ENCODE measurements around the gene GAS2L2. TPM values are rescaled to one million over a fixed set of nuclear protein-coding genes. Genes with fewer than 3 reads are reported as not detected.
A peak's percentile ranks its signal among the peaks of the same experiment; 100 is the strongest.

The GAS2L2 gene
- polyA plus RNA-seq, 1 donor (not counting 4 experiments of a cell fraction or from before 2014, with no cell fraction given) = 0.05 TPM

DNA sequence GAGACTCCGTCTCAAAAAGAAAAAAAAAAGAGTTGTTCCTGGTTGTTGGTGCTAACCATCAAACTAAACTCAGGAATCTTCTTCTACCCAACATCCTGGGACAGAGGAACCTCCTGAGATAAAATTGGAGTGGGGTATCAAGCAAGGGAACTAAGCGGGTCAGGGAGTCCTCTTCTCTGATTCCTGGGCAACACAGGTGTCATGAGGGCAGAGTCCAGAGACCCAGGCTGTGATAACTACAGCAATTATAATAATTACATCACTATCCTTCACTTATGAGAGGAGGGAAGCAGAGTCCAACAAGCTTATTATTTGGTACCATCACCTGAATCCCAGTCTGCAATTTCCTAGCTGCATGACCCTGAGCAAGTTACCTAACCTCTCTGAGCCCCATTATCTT, 15.8 kb upstream of the GAS2L2 start:
- H4K20me1 ChIP-seq (ENCODE audit: control insufficient read depth, extremely low read depth, insufficient read depth, low read length) = no peaks in the 10 kb centered on the region
- no peaks in the 10 kb centered on the region for H3K9me1 ChIP-seq (ENCODE audit: control insufficient read depth, extremely low read depth, insufficient read depth, low read length)
- H3K27ac ChIP-seq (ENCODE audit: control insufficient read depth, insufficient read depth, low read length) = no peak overlapping the region
- no peak overlapping the region for H3K4me3 ChIP-seq (ENCODE audit: control insufficient read depth in 2 of 3, extremely low read depth in 1 of 3, insufficient read depth in 2 of 3, low read depth in 1 of 3, low read length in 3 of 3)
- FAIRE-seq (no peak), DNase-seq (ENCODE audit: low read depth, low spot score) (no peak)
- no peak overlapping the region for H2AFZ ChIP-seq (ENCODE audit: control insufficient read depth, low read length)
- dilution Hi-C loops (cut with MboI; ENCODE audit: extremely low pct_ligation_motif_present, low sequenced_read_pairs) = no loop called here
- H3K27me3 ChIP-seq (ENCODE audit: control insufficient read depth, extremely low read depth, insufficient read depth, low read length) = no peaks in the 10 kb centered on the region
- peaks cover 0 to 3% of the 10 kb centered on the region in 2 experiments for H3K36me3 ChIP-seq (ENCODE audit: control insufficient read depth in 2 of 2, extremely low read depth in 1 of 2, insufficient read depth in 2 of 2, low read length in 2 of 2)
- H3K9ac ChIP-seq (ENCODE audit: control insufficient read depth, extremely low read depth, insufficient read depth, low read length) = no peak overlapping the region
- H3K4me1 ChIP-seq (ENCODE audit: control insufficient read depth, extremely low read depth, insufficient read depth, low read length) = peaks cover 6% of the 10 kb centered on the region
- no peak overlapping the region for H3K4me2 ChIP-seq (ENCODE audit: control insufficient read depth, extremely low read depth, insufficient read depth, low read depth, low read length)
- H3K9me3 ChIP-seq (ENCODE audit: control insufficient read depth, low read depth, low read length) = no peaks in the 10 kb centered on the region
- H3K79me2 ChIP-seq (ENCODE audit: control insufficient read depth, insufficient read depth, low read length) = no peaks in the 10 kb centered on the region
- TF ChIP-seq, protein P1, sequence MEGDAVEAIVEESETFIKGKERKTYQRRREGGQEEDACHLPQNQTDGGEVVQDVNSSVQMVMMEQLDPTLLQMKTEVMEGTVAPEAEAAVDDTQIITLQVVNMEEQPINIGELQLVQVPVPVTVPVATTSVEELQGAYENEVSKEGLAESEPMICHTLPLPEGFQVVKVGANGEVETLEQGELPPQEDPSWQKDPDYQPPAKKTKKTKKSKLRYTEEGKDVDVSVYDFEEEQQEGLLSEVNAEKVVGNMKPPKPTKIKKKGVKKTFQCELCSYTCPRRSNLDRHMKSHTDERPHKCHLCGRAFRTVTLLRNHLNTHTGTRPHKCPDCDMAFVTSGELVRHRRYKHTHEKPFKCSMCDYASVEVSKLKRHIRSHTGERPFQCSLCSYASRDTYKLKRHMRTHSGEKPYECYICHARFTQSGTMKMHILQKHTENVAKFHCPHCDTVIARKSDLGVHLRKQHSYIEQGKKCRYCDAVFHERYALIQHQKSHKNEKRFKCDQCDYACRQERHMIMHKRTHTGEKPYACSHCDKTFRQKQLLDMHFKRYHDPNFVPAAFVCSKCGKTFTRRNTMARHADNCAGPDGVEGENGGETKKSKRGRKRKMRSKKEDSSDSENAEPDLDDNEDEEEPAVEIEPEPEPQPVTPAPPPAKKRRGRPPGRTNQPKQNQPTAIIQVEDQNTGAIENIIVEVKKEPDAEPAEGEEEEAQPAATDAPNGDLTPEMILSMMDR (optimal IDR thresholded peaks at IDR 0.05 in 1 of 3, IDR thresholded peaks at IDR 0.05 in 1 of 3, conservative IDR thresholded peaks at IDR 0.05 in 1 of 3; ENCODE audit: extremely low read depth in 1 of 3, insufficient read depth in 2 of 3, low read length in 3 of 3) = no peak
- TF ChIP-seq EZH2 (IDR thresholded peaks at IDR 0.05; ENCODE audit: low read length) = no peak

DNA sequence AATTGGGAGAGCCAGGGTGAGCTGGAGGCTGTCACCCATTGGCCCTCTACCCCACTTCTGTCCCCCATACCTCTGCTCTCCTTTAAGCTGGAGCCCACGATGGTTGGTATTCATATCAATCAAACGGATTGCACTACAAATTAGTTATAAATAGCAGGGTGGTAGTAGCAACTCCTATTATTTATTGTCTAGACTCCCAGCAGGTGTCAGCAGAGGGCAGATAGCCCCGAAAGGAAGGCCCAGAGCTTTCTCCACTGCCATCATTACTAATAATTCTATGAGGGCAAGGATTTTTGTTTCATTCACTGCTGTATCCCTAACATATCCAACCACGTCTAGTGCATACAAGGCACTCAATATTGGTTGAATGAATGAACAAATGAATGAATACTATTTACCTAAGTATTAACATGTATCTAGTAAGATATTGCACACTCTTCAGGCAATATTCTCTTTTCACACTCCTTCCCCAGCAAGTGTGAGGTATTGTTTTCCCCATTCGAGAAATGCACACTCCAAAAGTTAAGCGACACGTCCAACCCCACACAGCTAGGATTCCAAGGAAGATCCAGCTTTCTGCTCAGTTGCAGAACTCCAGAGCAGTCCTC, 14.0 kb upstream of the GAS2L2 start:
- Histone ChIP-seq H3K4me3 (ENCODE audit: control insufficient read depth in 2 of 3, extremely low read depth in 1 of 3, insufficient read depth in 2 of 3, low read depth in 1 of 3, low read length in 3 of 3) (no peak overlapping the region), H3K9me3 (ENCODE audit: control insufficient read depth, low read depth, low read length) (no peaks in the 10 kb centered on the region), H4K20me1 (ENCODE audit: control insufficient read depth, extremely low read depth, insufficient read depth, low read length) (no peaks in the 10 kb centered on the region), H3K9ac (ENCODE audit: control insufficient read depth, extremely low read depth, insufficient read depth, low read length) (no peak overlapping the region), H3K79me2 (ENCODE audit: control insufficient read depth, insufficient read depth, low read length) (no peaks in the 10 kb centered on the region), H2AFZ (ENCODE audit: control insufficient read depth, low read length) (no peak overlapping the region), H3K27ac (ENCODE audit: control insufficient read depth, insufficient read depth, low read length) (no peak overlapping the region), H3K9me1 (ENCODE audit: control insufficient read depth, extremely low read depth, insufficient read depth, low read length) (no peaks in the 10 kb centered on the region), H3K36me3 (ENCODE audit: control insufficient read depth in 2 of 2, extremely low read depth in 1 of 2, insufficient read depth in 2 of 2, low read length in 2 of 2) (no peaks in the 10 kb centered on the region), H3K27me3 (ENCODE audit: control insufficient read depth, extremely low read depth, insufficient read depth, low read length) (no peaks in the 10 kb centered on the region), H3K4me2 (ENCODE audit: control insufficient read depth, extremely low read depth, insufficient read depth, low read depth, low read length) (no peak overlapping the region), H3K4me1 (ENCODE audit: control insufficient read depth, extremely low read depth, insufficient read depth, low read length) (peaks cover 6% of the 10 kb centered on the region)
- DNase-seq (ENCODE audit: low read depth, low spot score) (no peak), FAIRE-seq (no peak)
- TF ChIP-seq, protein P1 (optimal IDR thresholded peaks at IDR 0.05 in 1 of 3, IDR thresholded peaks at IDR 0.05 in 1 of 3, conservative IDR thresholded peaks at IDR 0.05 in 1 of 3; ENCODE audit: extremely low read depth in 1 of 3, insufficient read depth in 2 of 3, low read length in 3 of 3) = peak; percentile 53 to 67 (median 63)
- TF ChIP-seq EZH2 (IDR thresholded peaks at IDR 0.05; ENCODE audit: low read length) = no peak
- dilution Hi-C loops (cut with MboI; ENCODE audit: extremely low pct_ligation_motif_present, low sequenced_read_pairs) = no loop called here

Measured in keratinocyte (primary cell).